Urinary bladder (tissue), 4 donors: ENCODE results near the gene ZNF467. TPM values are rescaled to one million over a fixed set of nuclear protein-coding genes. Genes with fewer than 3 reads are reported as not detected.

Source experiments
- DNase-seq: peaks from one replicate; pipeline ENCODE4 v3.0.0-alpha.2; 2015; ENCODE audit errors: extremely low spot score
- H3K27ac ChIP-seq: one replicate; pipeline ENCODE4 v1.5.1; 2013; ENCODE audit warnings: low read depth, mild to moderate bottlenecking, moderate library complexity
- H3K36me3 ChIP-seq: one replicate; pipeline ENCODE4 v1.6.1; 2013; ENCODE audit warnings: mild to moderate bottlenecking, moderate library complexity; ENCODE audit not compliant: insufficient read depth
- H3K4me1 ChIP-seq: one replicate; pipeline ENCODE4 v1.6.1; 2013; ENCODE audit warnings: mild to moderate bottlenecking, moderate library complexity; ENCODE audit not compliant: insufficient read depth
- H3K4me3 ChIP-seq: one replicate; pipeline ENCODE4 v1.5.1; 2013; ENCODE audit warnings: low read depth, low read length
- WGBS: extraction: QIAGEN DNeasy Blood & Tissue Kit; methylation state at CpG from one replicate; pipeline ENCODE4 v1.1.7; 2013; 5-methylcytosine and 5-hydroxymethylcytosine counted together
- polyA plus RNA-seq: library from polyadenylated mRNA; stranded (reverse); fragments of 200-250 nt; gene quantifications from one replicate; pipeline ENCODE4 v1.2.3, GENCODE V29; 2013
- total RNA-seq: library from RNA; depleted of rRNA; stranded (reverse); fragments of >200 nt; gene quantifications from one replicate; pipeline ENCODE4 v1.2.3, GENCODE V29; 2014
- donor health status: healthy with polysubstance abuse.
- donor health status: healthy.

Gene ZNF467
- total and polyA plus RNA-seq, 2 donors = 2.1 to 9.5 TPM

- Histone ChIP-seq H3K4me3 (no peak overlapping the region), H3K36me3 (no peaks in the 10 kb centered on the region), H3K27ac (no peak overlapping the region), H3K4me1 (no peaks in the 10 kb centered on the region)
- 71% methylated on average over 18 of the region's 18 CpGs for WGBS
- no peak for DNase-seq
These were observed 7.2 kb downstream of the ZNF467 start for GRCh38 chr7:149766135-149766675.

GRCh38 chr7:149765399-149766121, 7.8 kb downstream of the ZNF467 start:
- Histone ChIP-seq H3K27ac (no peak overlapping the region), H3K4me3 (no peak overlapping the region), H3K4me1 (no peaks in the 10 kb centered on the region), H3K36me3 (no peaks in the 10 kb centered on the region)
- 58% methylated on average over 76 of the region's 76 CpGs for WGBS
- no peak for DNase-seq

GRCh38 chr7:149764481-149765398, 8.6 kb downstream of the ZNF467 start:
- Histone ChIP-seq H3K27ac (no peak overlapping the region), H3K4me1 (no peaks in the 10 kb centered on the region), H3K36me3 (no peaks in the 10 kb centered on the region), H3K4me3 (no peak overlapping the region)
- DNase-seq = no peak
- WGBS = 51% methylated on average over 96 of the region's 96 CpGs

GRCh38 chr7:149763563-149764240, 9.7 kb downstream of the ZNF467 start:
- H3K27ac ChIP-seq = no peak overlapping the region
- no peaks in the 10 kb centered on the region for H3K4me1 ChIP-seq
- no peaks in the 10 kb centered on the region for H3K36me3 ChIP-seq
- DNase-seq = no peak
- no peak overlapping the region for H3K4me3 ChIP-seq
- 79% methylated on average over 22 of the region's 22 CpGs for WGBS

GRCh38 chr7:149762610-149763009, 10.8 kb downstream of the ZNF467 start:
- DNase-seq = no peak
- Histone ChIP-seq H3K4me3 (no peak overlapping the region), H3K36me3 (no peaks in the 10 kb centered on the region), H3K27ac (no peak overlapping the region), H3K4me1 (no peaks in the 10 kb centered on the region)
- 86% methylated on average over 10 of the region's 10 CpGs for WGBS

- no peak overlapping the region for H3K27ac ChIP-seq
- no peak overlapping the region for H3K4me3 ChIP-seq
- WGBS = 68% methylated on average over 4 of the region's 4 CpGs
- DNase-seq = no peak
- no peaks in the 10 kb centered on the region for H3K36me3 ChIP-seq
- H3K4me1 ChIP-seq = no peaks in the 10 kb centered on the region
These were observed 11.3 kb downstream of the ZNF467 start for GRCh38 chr7:149762089-149762488.

GRCh38 chr7:149761307-149761706, 12.1 kb downstream of the ZNF467 start:
- Histone ChIP-seq H3K4me1 (no peaks in the 10 kb centered on the region), H3K27ac (no peak overlapping the region), H3K4me3 (no peak overlapping the region), H3K36me3 (no peaks in the 10 kb centered on the region)
- no peak for DNase-seq
- WGBS = 63% methylated on average over 5 of the region's 5 CpGs

- H3K4me3 ChIP-seq = no peak overlapping the region
- no peaks in the 10 kb centered on the region for H3K36me3 ChIP-seq
- H3K4me1 ChIP-seq = no peaks in the 10 kb centered on the region
- no peak overlapping the region for H3K27ac ChIP-seq
- 74% methylated on average over 6 of the region's 6 CpGs for WGBS
- no peak for DNase-seq
These were observed 12.8 kb downstream of the ZNF467 start for GRCh38 chr7:149760538-149760937.

- Histone ChIP-seq H3K27ac (no peak overlapping the region), H3K4me1 (no peaks in the 10 kb centered on the region), H3K4me3 (no peak overlapping the region), H3K36me3 (no peaks in the 10 kb centered on the region)
- 67% methylated on average over 12 of the region's 12 CpGs for WGBS
- no peak for DNase-seq
These were observed 14.1 kb downstream of the ZNF467 start for GRCh38 chr7:149759093-149759860.

- DNase-seq = no peak
- WGBS = 52% methylated on average over 20 of the region's 20 CpGs
- H3K36me3 ChIP-seq = no peaks in the 10 kb centered on the region
- no peak overlapping the region for H3K4me3 ChIP-seq
- H3K27ac ChIP-seq = peak overlapping the region; percentile 48
- no peaks in the 10 kb centered on the region for H3K4me1 ChIP-seq
These were observed 19.8 kb downstream of the ZNF467 start for GRCh38 chr7:149753375-149754233.

- WGBS = 86% methylated on average over 5 of the region's 5 CpGs
- Histone ChIP-seq H3K4me1 (no peaks in the 10 kb centered on the region), H3K4me3 (no peak overlapping the region), H3K27ac (no peak overlapping the region), H3K36me3 (no peaks in the 10 kb centered on the region)
- DNase-seq = no peak
These were observed 20.7 kb downstream of the ZNF467 start for GRCh38 chr7:149752646-149753045.

GRCh38 chr7:149751043-149751775, 22.2 kb downstream of the ZNF467 start:
- WGBS = 78% methylated on average over 8 of the region's 8 CpGs
- Histone ChIP-seq H3K36me3 (no peaks in the 10 kb centered on the region), H3K4me1 (no peaks in the 10 kb centered on the region), H3K4me3 (no peak overlapping the region), H3K27ac (no peak overlapping the region)
- no peak for DNase-seq
